GM19463 (cell line): ENCODE measurements around the gene LCN10.
"Not testable (repeated sequence)": the region's sequence is repeated elsewhere in the genome, so short reads cannot be mapped to it uniquely, and the experiment has no call there.

ENCODE experiments used
- ATAC-seq: cut with Tn5 transposase; IDR thresholded peaks from one replicate; pipeline ENCODE4 v1.9.1; 2021; ENCODE audit warnings: mild to moderate bottlenecking, moderate library complexity; ENCODE audit not compliant: unreplicated experiment

LCN10 gene

DNA sequence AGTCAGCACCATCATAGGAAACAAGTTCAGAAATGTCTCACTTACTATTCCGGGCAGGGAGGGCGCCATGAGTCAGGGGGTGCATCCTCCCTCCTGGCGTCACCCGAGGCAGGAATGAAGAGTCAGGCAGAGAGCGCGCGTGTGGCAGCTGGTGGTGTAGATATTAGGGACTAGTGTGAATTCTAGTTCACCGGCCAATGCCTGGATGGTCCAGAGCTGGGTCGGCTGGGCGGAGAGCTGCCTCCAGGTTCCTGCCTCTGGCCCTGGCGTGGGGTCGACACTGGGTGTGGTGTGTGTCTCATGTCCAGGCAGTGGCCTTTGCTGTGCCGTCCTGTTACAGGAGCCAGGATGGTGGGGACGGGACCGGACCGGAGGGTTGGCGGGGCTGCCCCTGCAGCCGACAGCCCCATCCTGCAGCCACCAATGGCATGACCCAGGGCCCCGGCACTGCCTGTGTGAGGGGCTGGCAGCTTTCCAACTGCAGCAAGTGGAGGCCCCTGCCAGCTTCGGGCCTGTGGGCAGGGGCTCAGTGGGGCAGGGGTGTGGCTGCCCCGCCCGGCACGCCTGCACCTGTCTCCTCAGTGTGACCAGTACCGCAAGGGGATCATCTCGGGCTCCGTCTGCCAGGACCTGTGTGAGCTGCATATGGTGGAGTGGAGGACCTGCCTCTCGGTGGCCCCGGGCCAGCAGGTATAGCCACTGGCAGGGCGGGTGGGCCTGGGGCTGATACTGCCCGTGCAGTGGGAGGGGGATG, 21.2 kb downstream of the LCN10 start:
- no peak for ATAC-seq

- no peak for ATAC-seq
Observed at GRCh38 chr9:136720898-136721338, 21.8 kb downstream of the LCN10 start.

DNA sequence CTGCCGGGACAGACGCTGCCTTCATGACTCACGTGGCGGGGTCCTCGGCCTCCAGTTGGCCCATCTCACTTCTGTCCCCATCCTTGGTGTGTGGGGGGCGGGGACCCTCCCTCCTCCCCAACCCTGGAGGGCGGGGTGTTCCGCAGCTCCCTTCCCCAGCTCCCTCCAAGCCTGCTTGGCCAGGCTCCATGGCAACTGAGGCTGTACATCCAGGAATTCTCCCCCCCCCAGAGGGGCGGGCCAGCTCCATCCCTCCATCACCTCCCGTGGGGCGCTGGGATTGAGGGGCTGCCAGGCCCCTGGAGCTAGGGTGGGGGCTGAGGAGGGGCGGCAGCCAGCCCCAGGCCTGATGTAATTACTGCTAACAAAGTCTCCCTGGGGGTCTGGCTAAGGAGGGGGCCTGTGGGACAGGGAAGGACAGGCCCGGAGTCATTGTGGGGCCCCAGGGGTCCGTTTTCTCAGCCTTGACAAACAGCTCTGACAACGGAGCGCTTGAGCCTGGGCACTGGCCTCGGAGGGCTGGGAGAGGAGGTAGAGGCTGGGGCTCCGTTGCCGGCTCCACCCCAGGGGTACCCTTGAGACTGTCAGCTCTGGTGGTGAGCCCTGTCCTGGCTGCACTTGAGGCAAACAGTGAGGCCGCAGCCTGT, 22.4 kb downstream of the LCN10 start:
- ATAC-seq = no peak

GRCh38 chr9:136719195-136719880, 23.4 kb downstream of the LCN10 start:
- ATAC-seq = no peak

- ATAC-seq = no peak
Observed at GRCh38 chr9:136718345-136719194, 24.2 kb downstream of the LCN10 start.

GRCh38 chr9:136717399-136717798, 25.3 kb downstream of the LCN10 start:
- no peak for ATAC-seq

GRCh38 chr9:136714893-136715274, 27.9 kb downstream of the LCN10 start:
- no peak for ATAC-seq

- ATAC-seq = no peak
Observed at GRCh38 chr9:136714096-136714892, 28.4 kb downstream of the LCN10 start.

GRCh38 chr9:136713550-136713949, 29.2 kb downstream of the LCN10 start:
- ATAC-seq = no peak

GRCh38 chr9:136712690-136713544, 29.8 kb downstream of the LCN10 start:
- ATAC-seq = no peak

- no peak for ATAC-seq
Observed at GRCh38 chr9:136711751-136712689, 30.7 kb downstream of the LCN10 start, which contains the start of gene DIPK1B. DIPK1B (plus strand) TSS chr9:136712572; CDS start chr9:136712666, 94 bp downstream.

GRCh38 chr9:136711219-136711648, 31.5 kb downstream of the LCN10 start:
- ATAC-seq = not testable (repeated sequence)

DNA sequence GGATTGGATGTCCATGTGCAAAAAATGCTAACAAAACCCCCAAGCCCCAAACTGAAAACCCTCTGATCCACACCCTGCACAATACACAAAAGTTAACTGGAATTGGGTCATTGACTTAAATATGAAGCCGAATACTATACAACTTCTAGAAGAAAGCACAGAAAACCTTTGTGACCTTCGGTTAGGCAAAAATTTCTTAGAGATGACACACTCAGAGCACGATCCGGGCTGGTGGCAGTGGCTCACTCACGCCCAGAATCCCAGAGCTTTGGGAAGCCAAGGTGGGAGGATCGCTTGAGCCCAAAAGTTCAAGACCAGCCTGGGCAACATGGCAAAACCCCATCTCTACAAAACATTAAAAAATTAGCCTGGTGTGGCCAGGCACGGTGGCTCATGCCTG, 32.2 kb downstream of the LCN10 start:
- no peak for ATAC-seq

- no peak for ATAC-seq
Observed at GRCh38 chr9:136709454-136710109, 33.2 kb downstream of the LCN10 start.

- ATAC-seq = no peak
Observed at GRCh38 chr9:136707849-136708517, 34.8 kb downstream of the LCN10 start.

GRCh38 chr9:136707011-136707410, 35.7 kb downstream of the LCN10 start:
- ATAC-seq = no peak

DNA sequence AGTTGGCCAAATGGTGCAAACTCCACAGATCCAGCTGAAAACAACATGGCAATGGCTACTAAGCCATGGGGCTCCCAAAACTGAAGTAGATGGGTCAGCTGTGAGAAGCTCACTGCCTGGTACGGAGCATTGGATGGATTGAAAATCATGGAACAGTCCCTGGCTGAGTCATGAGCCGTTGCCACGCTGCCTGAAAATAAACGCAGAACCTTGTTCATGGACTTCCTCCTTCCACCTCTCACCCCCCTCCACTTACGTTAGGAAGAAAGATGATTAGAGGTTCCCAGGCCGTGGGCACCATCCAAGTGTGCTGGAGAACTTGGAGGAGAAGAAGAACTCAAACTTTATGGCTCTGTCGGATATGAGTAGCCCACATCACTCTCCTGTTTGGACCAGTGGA, 37.2 kb downstream of the LCN10 start:
- ATAC-seq = no peak
